ENCODE measurements around the gene FOXR1.

FOXR1 gene

GRCh38 chr11:119026970-119027369 is 55.4 kb downstream of the FOXR1 start:
- no peak for DNase-seq (ENCODE audit: low read depth, low spot score)

- no peak for DNase-seq (ENCODE audit: low read depth, low spot score)
Measured at GRCh38 chr11:119027561-119028345, 56.2 kb downstream of the FOXR1 start.

GRCh38 chr11:119028346-119029068 is 56.9 kb downstream of the FOXR1 start:
- no peak for DNase-seq (ENCODE audit: low read depth, low spot score)

GRCh38 chr11:119029069-119029339 is 57.4 kb downstream of the FOXR1 start:
- no peak for DNase-seq (ENCODE audit: low read depth, low spot score)

GRCh38 chr11:119029340-119030028 is 57.9 kb downstream of the FOXR1 start:
- DNase-seq (ENCODE audit: low read depth, low spot score): peak; percentile 30

GRCh38 chr11:119030029-119030328 is 58.4 kb downstream of the FOXR1 start:
- no peak for DNase-seq (ENCODE audit: low read depth, low spot score)

- peak; percentile 91 for DNase-seq (ENCODE audit: low read depth, low spot score)
Measured at GRCh38 chr11:119030329-119031047, 58.9 kb downstream of the FOXR1 start, which contains the start of gene SLC37A4. SLC37A4 (minus strand) TSS chr11:119030877.

Data from activated naive CD8-positive, alpha-beta T cell treated with anti-CD3 and anti-CD28 coated beads, Interleukin-2, amount 50 U/mL, for 16 hours (primary cell).